ENCODE results near the gene MAP7D1.

DNA sequence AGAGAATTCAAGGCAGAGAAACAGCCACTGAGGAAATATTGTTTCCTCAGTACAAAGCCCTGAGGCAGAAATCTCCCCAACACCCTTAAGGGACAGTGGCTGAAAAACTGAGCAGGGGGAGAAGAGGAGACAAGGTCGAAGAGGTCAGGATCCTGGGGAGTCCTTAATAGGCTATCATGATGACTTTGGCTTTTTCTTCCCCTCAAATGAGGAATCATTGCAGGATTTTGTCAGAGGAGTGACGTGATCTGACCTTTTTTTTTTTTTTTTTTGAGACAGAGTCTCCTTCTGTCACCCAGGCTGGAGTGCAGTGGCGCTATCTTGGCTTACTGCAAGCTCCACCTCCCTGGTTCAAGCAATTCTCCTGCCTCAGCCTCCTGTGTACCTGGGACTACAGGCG, 10.2 kb downstream of the MAP7D1 start:
- TF ChIP-seq POLR2AphosphoS5 (IDR thresholded peaks at IDR 0.05) (no peak), EP300 (IDR thresholded peaks at IDR 0.05; ENCODE audit: low read depth) (no peak), POLR2A (IDR thresholded peaks at IDR 0.05) (no peak)

Measured in transverse colon (tissue), 3 donors.